ENCODE data around the gene SUSD2. TPM values are rescaled to one million over a fixed set of nuclear protein-coding genes. Genes with fewer than 3 reads are reported as not detected.

Gene SUSD2
- polyA plus RNA-seq, 3 donors, result 0.77 to 9.3 (median 6.3) TPM

DNA sequence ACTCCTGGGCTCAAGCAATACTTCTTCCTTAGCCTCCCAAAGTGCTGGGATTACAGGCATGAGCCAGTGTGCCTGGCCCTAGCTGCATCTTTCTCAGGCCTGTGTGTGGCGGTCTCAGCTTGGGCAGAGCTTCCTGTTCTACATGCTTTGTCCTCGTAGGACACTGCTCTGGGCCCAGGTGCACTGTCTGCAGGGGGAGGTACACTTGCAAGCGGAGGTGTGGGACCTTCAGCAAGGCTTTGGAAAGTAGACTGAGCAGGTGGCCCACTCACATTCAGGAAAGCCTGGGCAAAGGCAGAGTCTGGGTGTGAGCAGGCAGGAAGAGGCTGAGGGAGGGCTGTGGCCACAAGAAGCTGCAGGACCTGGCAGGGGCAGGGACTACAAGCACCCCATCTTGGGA lies 33.6 kb upstream of the SUSD2 start:
- no peak overlapping the region for H3K27ac ChIP-seq (ENCODE audit: low read depth, low read length)
- 60 to 70% (median 62%) methylated on average over 3 of the region's 3 CpGs for WGBS, 3 donors

DNA sequence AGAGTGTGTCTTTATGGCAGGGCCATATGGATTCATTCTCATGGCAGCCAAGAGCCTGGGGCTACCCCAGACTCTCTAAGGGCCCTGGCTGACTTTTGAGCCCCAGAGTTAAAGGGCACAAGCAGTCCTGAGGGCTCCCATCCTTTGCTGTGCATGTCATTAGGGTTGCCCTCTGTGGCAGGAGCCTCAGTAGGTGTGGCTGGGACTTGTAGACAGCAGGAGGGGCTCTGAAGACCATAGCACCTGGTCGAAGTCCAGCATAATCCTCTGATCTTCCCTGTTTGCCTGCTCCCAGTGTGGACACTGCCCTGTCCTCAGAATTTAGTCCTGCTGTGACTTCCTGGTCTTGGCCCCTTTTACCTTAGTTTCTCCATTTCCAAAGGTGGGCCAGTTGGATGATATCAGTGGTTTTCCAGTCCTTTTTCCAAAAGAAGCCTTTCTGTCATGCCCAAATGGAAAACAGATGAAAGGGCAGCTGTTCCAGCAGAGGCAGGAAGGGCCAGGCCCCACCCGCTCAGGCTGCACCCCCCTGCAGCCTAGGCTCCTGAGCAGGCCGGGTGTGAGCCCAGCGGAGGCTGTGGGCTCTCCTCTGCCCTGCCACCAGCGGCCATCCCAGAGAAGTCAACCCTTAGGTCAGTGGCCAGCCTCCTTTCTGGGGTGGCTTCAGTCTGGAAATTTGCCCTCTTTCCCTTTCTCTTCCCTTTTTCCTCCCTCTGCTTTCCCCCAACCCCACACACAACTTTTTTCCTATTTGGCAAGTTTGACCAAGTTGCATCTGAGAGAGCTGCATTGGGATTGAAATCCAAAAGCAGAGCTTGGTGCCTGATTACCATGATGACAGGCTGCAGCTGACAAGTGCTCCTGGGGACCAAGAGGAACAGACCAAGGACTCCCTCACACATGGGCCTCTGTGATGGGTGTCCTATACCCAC lies 32.8 kb upstream of the SUSD2 start:
- 69 to 88% (median 78%) methylated on average over 5 of the region's 5 CpGs for WGBS, 3 donors
- H3K27ac ChIP-seq (ENCODE audit: low read depth, low read length), result no peak overlapping the region

DNA sequence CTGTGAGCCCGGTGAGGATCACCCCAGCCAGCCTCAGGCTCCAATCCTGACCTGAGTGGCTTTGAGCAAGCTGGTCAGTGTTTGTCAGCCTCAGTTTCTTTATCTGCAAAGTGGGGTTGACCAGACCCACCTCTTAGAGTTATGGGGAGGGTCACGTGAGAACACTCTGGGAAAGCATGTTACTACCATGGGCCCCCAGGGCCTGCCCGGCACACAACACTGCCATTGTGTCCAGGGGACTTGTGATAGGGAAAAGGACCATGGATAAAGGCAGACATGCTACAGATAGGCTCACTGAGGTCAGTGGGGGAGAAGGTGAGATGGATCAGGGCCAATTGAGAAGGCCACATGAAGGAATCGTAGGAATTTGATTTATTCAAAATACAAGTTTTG lies 32.1 kb upstream of the SUSD2 start:
- H3K27ac ChIP-seq (ENCODE audit: low read depth, low read length), result no peak overlapping the region
- 83 to 93% (median 92%) methylated on average over 4 of the region's 4 CpGs for WGBS, 3 donors

DNA sequence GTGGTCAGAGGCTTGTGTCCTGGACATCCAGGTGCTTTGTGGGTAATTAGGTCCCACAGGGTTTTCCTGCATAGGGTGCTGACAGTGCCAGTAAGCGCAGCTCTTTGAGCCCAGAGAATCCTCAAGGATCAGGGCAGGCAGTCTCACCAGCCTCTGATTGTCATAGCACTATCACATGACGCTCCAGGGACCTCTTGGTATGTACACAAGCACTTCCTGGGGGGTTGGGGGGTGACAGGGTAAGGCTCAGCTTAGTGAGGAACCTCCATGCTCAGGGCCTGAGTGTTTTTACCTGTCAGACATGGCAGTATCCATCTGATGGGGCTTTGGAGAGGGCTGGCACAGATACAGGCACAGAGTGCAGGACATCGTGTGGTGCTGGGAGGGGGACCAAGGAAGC lies 27.9 kb upstream of the SUSD2 start:
- 70 to 91% (median 74%) methylated on average over 3 of the region's 3 CpGs for WGBS, 3 donors
- H3K27ac ChIP-seq (ENCODE audit: low read depth, low read length), result no peak overlapping the region

DNA sequence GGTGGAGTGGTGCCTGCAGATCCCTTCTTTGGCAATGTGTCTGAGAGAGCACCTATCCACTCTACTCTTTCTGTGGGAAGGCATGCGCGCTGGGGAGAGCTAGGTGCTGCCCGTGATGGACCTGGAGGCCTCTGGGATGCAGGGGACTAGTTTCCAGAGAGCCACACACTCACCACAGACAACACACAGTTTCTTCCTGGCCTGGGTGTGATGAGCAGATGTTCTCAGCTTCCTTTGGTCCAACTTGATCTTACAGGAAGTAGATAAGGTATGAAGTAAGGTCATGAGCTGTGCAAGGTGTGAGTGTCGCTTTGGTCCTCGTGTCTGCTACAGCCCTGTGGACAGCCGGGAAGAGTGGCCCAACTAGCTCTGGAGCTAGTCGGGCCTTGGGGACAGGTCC lies 27.3 kb upstream of the SUSD2 start:
- H3K27ac ChIP-seq (ENCODE audit: low read depth, low read length), result no peak overlapping the region

GRCh38 chr22:24154826-24155225 lies 26.5 kb upstream of the SUSD2 start:
- WGBS, 3 donors, result 92 to 96% (median 93%) methylated on average over 5 of the region's 5 CpGs
- H3K27ac ChIP-seq (ENCODE audit: low read depth, low read length), result no peak overlapping the region

More for the DNA sequence above, 27.3 kb upstream of the SUSD2 start:
- WGBS, 3 donors, result 70 to 82% (median 82%) methylated on average over 7 of the region's 7 CpGs

GRCh38 chr22:24155627-24156140 lies 25.6 kb upstream of the SUSD2 start:
- WGBS, 3 donors, result 1 to 2% (median 1%) methylated on average over 36 to 41 of the region's 41 CpGs
- H3K27ac ChIP-seq (ENCODE audit: low read depth, low read length), result peak overlapping the region; percentile 11

DNA sequence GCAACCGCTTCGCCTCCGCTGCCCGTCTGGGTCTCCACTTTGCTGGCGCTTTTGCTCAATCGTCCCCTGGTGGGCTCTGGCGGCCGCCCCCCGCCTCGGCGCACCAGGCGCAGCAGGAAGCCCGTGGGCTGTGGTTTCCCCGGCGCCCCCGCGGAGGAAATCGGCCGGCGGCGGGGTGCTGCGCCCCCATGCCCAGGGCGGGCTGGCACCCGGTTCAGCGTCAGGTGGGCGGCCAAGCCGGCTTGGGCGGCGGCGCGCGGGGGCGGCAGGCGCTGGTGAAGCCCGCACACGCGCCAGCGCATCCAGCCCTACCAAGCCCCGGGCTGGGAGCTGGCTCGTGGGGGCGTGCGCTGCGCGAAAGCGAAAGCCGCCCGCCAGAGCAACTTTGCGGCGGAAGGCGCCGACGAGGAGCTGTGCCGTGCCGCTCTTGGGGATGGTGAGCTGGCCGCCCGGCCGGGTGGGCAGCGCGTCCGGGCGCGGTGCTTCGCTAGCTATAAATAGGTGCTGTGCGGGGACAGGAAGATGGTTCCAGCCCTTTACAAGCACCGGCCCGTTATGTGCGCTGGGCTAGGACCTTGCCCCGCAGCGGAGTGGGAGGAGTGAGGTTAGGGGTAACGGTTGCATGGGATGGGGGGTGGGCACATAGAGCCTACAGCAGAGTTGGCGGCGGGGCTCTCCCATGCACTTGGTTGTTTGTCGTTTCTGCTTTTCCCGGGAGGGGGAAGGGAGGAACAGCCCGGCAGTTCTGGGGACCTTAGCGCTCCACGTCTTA lies 25.0 kb upstream of the SUSD2 start:
- 0 to 1% (median 1%) methylated on average over 58 to 77 of the region's 77 CpGs for WGBS, 3 donors
- H3K27ac ChIP-seq (ENCODE audit: low read depth, low read length), result peak overlapping the region; percentile 11

GRCh38 chr22:24156913-24157821 lies 24.1 kb upstream of the SUSD2 start:
- H3K27ac ChIP-seq (ENCODE audit: low read depth, low read length), result peak overlapping the region; percentile 13
- 15 to 27% (median 16%) methylated on average over 23 of the region's 23 CpGs for WGBS, 3 donors

- 54 to 79% (median 66%) methylated on average over 10 of the region's 10 CpGs for WGBS, 3 donors
Measured at GRCh38 chr22:24157822-24158135, 23.5 kb upstream of the SUSD2 start.

GRCh38 chr22:24159650-24160049 lies 21.6 kb upstream of the SUSD2 start:
- 60 to 81% (median 62%) methylated on average over 2 of the region's 2 CpGs for whole genome bisulfite sequencing, 3 donors
- H3K27ac ChIP-seq (ENCODE audit: low read depth, low read length), result no peak overlapping the region

More at GRCh38 chr22:24157822-24158135, 23.5 kb upstream of the SUSD2 start:
- no peak overlapping the region for H3K27ac ChIP-seq (ENCODE audit: low read depth, low read length)

- 70 to 85% (median 74%) methylated on average over 6 of the region's 6 CpGs for whole genome bisulfite sequencing, 3 donors
Measured at GRCh38 chr22:24160546-24160945, 20.7 kb upstream of the SUSD2 start.

GRCh38 chr22:24161485-24161884 lies 19.8 kb upstream of the SUSD2 start:
- no peak overlapping the region for H3K27ac ChIP-seq (ENCODE audit: low read depth, low read length)
- WGBS, 3 donors, result 83 to 89% (median 88%) methylated on average over 6 to 7 of the region's 7 CpGs

More at GRCh38 chr22:24160546-24160945, 20.7 kb upstream of the SUSD2 start:
- H3K27ac ChIP-seq (ENCODE audit: low read depth, low read length), result no peak overlapping the region

- 77 to 88% (median 85%) methylated on average over 6 of the region's 6 CpGs for WGBS, 3 donors
- H3K27ac ChIP-seq (ENCODE audit: low read depth, low read length), result no peak overlapping the region
Measured at GRCh38 chr22:24161909-24162308, 19.4 kb upstream of the SUSD2 start.

DNA sequence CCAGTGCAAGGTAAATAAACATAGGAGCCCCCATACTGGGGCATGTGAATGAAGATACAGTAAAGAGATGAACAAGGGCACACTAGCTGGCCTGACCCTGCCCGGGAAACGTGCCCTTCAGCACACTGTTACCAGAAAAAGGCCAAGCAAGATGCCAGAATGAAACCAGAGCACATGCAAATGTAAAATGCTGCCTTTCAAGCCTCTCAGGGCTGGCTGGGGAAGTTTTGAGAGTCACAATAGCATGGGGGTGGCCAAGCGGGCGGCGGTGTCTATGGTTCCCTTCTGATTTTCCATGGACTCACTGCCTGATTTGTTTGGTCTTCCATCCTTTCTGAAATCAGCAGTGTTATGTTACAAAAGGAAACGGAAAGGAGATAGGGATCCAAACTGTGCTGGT lies 18.9 kb upstream of the SUSD2 start:
- no peak overlapping the region for H3K27ac ChIP-seq (ENCODE audit: low read depth, low read length)
- WGBS, 3 donors, result 85 to 90% (median 90%) methylated on average over 6 of the region's 6 CpGs

- H3K27ac ChIP-seq (ENCODE audit: low read depth, low read length), result no peak overlapping the region
Measured at GRCh38 chr22:24164243-24164642, 17.0 kb upstream of the SUSD2 start.

GRCh38 chr22:24164940-24165339 lies 16.3 kb upstream of the SUSD2 start:
- no peak overlapping the region for H3K27ac ChIP-seq (ENCODE audit: low read depth, low read length)
- 81 to 94% (median 93%) methylated on average over 6 of the region's 6 CpGs for WGBS, 3 donors

More at GRCh38 chr22:24164243-24164642, 17.0 kb upstream of the SUSD2 start:
- WGBS, 3 donors, result 85 to 94% (median 90%) methylated on average over 8 to 10 of the region's 10 CpGs

DNA sequence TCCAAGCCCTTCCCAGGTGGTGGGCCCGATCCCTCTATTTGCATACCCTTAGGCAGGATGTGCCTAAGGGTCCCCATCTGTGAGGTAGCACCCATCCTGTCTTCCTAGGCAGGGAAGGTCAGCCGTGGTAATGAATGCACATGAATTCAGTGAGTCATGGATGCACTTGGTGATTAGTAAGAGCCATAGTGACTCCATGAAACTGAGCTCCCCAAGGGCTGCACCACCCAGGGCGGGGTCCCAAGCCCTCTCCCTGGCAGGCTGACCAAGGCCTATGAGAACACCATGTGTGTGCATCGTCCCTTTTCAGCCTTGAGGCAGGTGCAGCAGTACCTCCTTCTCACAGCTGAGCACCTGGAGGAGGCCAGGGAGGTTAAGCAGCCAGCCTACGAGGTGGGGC lies 15.6 kb upstream of the SUSD2 start:
- WGBS, 3 donors, result 69 to 83% (median 79%) methylated on average over 5 of the region's 5 CpGs
- no peak overlapping the region for H3K27ac ChIP-seq (ENCODE audit: low read depth, low read length)

Measured in adipose tissue (tissue), 3 donors.